Esophagus (tissue), 2 donors: ENCODE measurements around the gene TMEM272. TPM values are rescaled to one million over a fixed set of nuclear protein-coding genes. Genes with fewer than 3 reads are reported as not detected.

Experiments
- H3K27ac ChIP-seq, 2 donors: one replicate each; pipeline ENCODE4 v1.5.1; 2013; ENCODE audit warnings: low read depth in 2 of 2, mild to moderate bottlenecking in 2 of 2, inconsistent platforms in 1 of 2, low read length in 1 of 2, moderate library complexity in 1 of 2
- H3K27me3 ChIP-seq, 2 donors: one replicate each; pipeline ENCODE4 v1.6.1; 2013; ENCODE audit warnings: low read length in 2 of 2, control low read depth in 1 of 2, mild to moderate bottlenecking in 1 of 2; ENCODE audit not compliant: insufficient read depth in 2 of 2, control insufficient read depth in 1 of 2
- H3K36me3 ChIP-seq, 2 donors: one replicate each; pipeline ENCODE4 v1.6.1; 2013; ENCODE audit warnings: low read length in 1 of 2; ENCODE audit not compliant: control insufficient read depth in 2 of 2, insufficient read depth in 2 of 2
- H3K4me1 ChIP-seq, 2 donors: one replicate each; pipeline ENCODE4 v1.6.1; 2013; ENCODE audit warnings: low read length in 1 of 2; ENCODE audit not compliant: control insufficient read depth in 2 of 2, insufficient read depth in 2 of 2
- H3K4me3 ChIP-seq, 2 donors: one replicate each; pipeline ENCODE4 v1.5.1; 2013; ENCODE audit warnings: low read length in 2 of 2, mild to moderate bottlenecking in 2 of 2, low read depth in 1 of 2, moderate library complexity in 1 of 2
- H3K9me3 ChIP-seq, 2 donors: one replicate each; pipeline ENCODE4 v1.6.1; 2013; ENCODE audit warnings: mild to moderate bottlenecking in 2 of 2, low read depth in 1 of 2, low read length in 1 of 2, moderate library complexity in 1 of 2; ENCODE audit not compliant: control insufficient read depth in 2 of 2, insufficient read depth in 1 of 2
- WGBS, 2 donors: extraction: QIAGEN DNeasy Blood & Tissue Kit; methylation state at CpG; one replicate each; pipeline ENCODE4 v1.1.7; 2013; 5-methylcytosine and 5-hydroxymethylcytosine counted together
- polyA plus RNA-seq, 2 donors: library from polyadenylated mRNA; stranded (reverse); fragments of 200-250 nt; gene quantifications; one replicate each; pipeline ENCODE4 v1.2.3, GENCODE V29; 2013
- donor health status: healthy with polysubstance abuse.
- donor health status: Bipolar disorder and iron deficiency.

The TMEM272 gene
- polyA plus RNA-seq, 2 donors = not detected

DNA sequence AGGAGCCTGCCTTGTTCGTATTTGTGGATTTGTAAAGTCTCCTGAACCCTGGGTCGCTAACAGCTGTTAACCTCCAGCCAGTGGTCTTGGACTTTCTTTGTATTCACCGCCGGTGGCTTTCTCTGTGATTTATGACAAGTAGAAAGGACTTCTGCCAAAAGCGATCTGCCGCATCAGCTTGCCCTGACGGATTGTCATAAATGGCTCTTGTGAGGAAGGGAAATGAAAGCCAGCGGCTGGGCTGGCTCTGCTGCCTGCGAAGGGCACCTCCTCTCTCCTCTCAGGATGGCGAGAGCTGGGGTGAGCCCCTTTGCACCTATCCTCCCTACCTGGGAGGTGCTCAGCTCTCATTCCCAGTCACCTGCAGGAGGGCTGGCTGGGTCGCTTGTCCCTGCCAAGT is 66.6 kb downstream of the TMEM272 start:
- Histone ChIP-seq H3K9me3 (no peaks in the 10 kb centered on the region), H3K27ac (no peak overlapping the region), H3K4me3 (no peak overlapping the region), H3K4me1 (peaks cover 0 to 3% of the 10 kb centered on the region in 2 donors), H3K36me3 (no peaks in the 10 kb centered on the region), H3K27me3 (no peaks in the 10 kb centered on the region)
- WGBS, 2 donors = 55 to 63% methylated on average over 11 of the region's 11 CpGs

DNA sequence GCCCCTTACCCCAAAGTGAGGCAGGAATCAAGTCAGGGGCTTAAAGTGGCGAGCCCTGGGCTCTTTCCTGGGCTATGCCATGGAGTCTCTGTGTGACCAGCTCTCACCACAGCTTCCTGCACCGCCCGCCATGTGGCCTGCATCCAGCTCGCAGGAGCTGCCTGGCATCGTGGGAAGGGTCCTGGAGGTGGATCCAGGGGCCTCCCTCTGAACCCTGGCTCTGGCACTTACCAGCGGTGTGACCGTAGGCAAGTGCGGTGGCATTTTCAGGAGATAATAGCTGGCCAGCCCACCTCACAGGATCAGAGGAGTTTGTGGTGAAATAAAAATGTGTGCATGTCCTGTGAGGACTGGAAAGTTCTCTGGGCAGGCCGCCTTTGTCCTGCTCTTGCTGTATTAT is 67.1 kb downstream of the TMEM272 start:
- 70 to 85% methylated on average over 9 of the region's 9 CpGs for WGBS, 2 donors
- Histone ChIP-seq H3K27me3 (no peaks in the 10 kb centered on the region), H3K9me3 (no peaks in the 10 kb centered on the region), H3K27ac (no peak overlapping the region), H3K4me1 (peaks cover 0 to 3% of the 10 kb centered on the region in 2 donors), H3K36me3 (no peaks in the 10 kb centered on the region), H3K4me3 (no peak overlapping the region)

DNA sequence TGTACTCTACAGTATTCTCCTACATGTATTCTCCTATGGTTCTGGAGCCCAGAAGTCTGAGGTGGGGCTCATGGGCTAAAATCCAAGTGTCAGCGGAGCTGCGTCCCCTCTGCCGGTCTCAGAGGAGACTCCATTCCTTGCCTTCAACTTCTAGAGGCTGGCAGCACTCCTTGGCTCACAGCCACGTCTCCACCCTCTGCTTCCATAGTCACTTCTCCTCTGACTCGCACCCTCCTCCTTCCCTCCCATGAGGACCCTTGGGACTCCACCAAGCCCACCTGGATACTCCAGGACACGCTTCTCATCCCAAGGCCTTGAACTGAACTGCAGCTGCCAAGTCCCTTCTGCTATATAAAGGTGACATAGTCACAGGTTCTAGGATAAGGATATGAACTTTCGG is 68.8 kb downstream of the TMEM272 start:
- WGBS, 2 donors = 84 to 88% methylated on average over 7 of the region's 7 CpGs
- Histone ChIP-seq H3K27me3 (no peaks in the 10 kb centered on the region), H3K9me3 (no peaks in the 10 kb centered on the region), H3K36me3 (no peaks in the 10 kb centered on the region), H3K4me3 (no peak overlapping the region), H3K27ac (no peak overlapping the region), H3K4me1 (peaks cover 0 to 2% of the 10 kb centered on the region in 2 donors)

DNA sequence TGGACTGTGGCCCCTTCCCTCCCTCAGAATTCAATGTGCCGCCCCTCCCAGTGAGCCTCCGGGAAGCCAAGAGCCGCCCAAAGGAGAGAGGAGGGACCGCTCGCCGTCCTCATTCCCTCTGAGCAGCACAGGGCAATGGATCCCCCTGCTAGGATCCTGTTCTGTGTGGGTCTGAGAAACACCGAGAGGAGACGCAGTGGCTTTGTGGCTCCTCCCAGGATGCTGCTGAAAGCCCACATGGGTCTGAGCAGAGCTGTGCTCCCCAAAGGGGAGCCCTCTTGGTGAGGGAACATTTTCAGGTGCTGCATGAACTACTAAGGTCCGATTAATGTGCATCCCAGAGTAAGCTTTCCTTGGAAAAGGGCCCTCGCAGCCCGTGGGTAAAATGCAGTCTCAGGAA is 71.5 kb downstream of the TMEM272 start:
- Histone ChIP-seq H3K36me3 (no peaks in the 10 kb centered on the region), H3K27ac (no peak overlapping the region), H3K27me3 (no peaks in the 10 kb centered on the region), H3K4me1 (peaks cover 0 to 5% of the 10 kb centered on the region in 2 donors), H3K4me3 (no peak overlapping the region), H3K9me3 (no peaks in the 10 kb centered on the region)
- 91 to 92% methylated on average over 11 of the region's 11 CpGs for WGBS, 2 donors

DNA sequence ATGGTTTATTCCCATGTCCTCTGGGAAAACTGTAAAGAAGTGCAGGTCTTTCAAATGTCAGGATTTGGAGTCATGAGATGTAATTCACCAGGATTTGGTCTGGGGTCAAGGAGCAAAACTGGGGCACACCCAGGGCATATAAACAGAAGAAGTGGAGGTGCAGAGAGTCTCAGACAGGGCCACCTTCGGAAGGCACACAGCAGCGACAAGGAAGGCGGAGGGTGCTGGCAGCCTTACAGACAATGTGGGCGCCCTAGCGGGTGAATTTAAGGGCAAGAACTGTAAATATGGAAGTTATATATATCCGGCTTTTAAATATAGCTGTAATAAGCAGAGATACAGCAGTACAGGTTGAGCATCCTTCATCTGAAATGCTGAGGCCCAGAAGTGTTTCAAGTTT is 72.2 kb downstream of the TMEM272 start:
- Histone ChIP-seq H3K36me3 (no peaks in the 10 kb centered on the region), H3K27me3 (no peaks in the 10 kb centered on the region), H3K27ac (no peak overlapping the region), H3K9me3 (no peaks in the 10 kb centered on the region), H3K4me1 (peaks cover 0 to 5% of the 10 kb centered on the region in 2 donors), H3K4me3 (no peak overlapping the region)
- WGBS, 2 donors = 84 to 89% methylated on average over 6 of the region's 6 CpGs

DNA sequence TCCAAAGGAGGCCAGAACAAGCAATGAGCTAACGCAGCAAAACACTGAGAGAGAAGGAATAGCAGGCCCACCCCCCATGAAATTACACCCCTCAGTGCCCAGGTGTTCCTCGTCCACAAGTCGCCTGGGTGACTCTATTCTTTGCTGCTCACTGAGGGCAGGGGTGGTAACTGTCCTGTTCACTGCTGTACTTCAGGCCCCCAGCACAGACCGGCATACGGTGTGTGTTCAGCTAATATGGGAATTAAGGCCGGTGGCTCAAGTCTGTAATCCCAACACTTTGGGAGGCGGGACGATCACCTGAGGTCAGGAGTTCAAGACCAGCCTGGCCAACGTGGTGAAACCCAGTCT is 72.9 kb downstream of the TMEM272 start:
- Histone ChIP-seq H3K36me3 (peaks cover 0 to 2% of the 10 kb centered on the region in 2 donors), H3K27ac (no peak overlapping the region), H3K4me1 (peaks cover 0 to 5% of the 10 kb centered on the region in 2 donors), H3K27me3 (no peaks in the 10 kb centered on the region), H3K4me3 (no peak overlapping the region), H3K9me3 (no peaks in the 10 kb centered on the region)
- 73 to 88% methylated on average over 9 of the region's 9 CpGs for WGBS, 2 donors

DNA sequence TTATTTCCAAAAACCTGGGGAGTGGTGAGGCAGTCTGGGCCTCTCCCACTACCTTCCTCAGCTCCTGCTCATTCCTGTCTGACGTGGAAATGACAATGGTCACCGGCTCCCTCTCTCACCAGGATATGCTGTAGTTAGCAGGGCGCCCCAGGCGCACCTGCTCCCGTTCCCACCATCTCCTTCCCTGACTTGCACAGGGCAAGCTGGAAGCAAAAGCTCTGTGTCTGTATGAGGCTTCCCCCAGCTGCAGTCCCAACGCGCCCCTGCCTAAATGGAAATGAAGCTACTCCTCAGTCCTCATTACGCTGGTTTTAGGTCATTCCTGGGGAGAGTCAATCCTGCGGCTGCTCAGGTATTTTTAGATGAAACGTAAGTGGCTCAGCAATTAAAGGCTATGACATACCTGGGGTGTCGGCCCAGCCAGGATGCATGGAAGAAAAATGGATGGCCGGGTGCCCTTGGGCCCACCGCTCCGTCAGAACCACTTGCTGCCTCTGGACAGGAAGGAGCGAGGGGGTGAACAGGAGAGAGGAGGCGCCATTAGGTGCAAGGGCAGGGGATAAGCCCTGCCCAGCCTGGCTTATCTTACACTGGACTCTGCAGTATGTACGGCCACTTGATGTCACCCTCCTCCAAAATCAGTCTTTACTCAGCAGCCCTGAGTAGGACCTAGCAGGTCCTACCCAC is 73.4 kb downstream of the TMEM272 start:
- no peaks in the 10 kb centered on the region for H3K9me3 ChIP-seq
- H3K36me3 ChIP-seq = peaks cover 0 to 5% of the 10 kb centered on the region in 2 donors
- H3K4me3 ChIP-seq = no peak overlapping the region
- peaks cover 0 to 5% of the 10 kb centered on the region in 2 donors for H3K4me1 ChIP-seq
- H3K27me3 ChIP-seq = no peaks in the 10 kb centered on the region
- no peak overlapping the region for H3K27ac ChIP-seq
- WGBS, 2 donors = 70 to 90% methylated on average over 17 of the region's 17 CpGs

DNA sequence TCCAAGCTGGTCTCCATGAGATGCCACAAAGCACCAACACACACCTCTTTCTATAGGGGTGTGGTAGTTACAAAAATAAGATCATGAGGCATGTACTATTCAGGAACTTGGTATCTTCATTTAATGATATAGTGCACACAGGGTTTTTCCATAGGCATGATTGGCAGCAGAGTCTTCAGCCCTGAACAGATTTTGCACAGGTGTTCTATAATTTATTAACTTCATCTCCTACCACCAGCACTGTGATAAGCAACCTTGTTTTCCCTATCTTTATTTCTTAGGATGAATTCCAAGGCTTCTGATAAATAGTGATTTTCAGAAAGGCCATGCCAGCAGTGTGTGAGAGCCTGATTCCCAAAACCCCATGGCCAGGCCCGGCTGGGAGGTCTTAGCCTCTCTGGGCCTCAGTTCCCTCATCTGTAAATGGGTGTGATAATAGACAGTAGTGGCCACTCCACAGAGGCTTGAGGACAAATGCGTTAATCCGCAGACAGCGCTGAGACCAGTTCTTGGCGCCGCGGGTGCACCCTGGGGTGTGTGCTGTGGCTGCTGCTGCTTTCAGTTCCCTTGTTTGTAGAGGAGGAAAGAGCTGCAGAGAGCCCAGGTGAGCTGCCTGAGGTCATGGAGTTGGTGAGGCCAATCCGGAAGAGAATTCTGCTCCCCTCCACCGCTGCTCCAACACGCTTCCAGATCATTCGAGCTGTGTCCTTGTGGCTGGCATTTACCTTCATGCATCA is 74.1 kb downstream of the TMEM272 start:
- H3K27ac ChIP-seq = no peak overlapping the region
- H3K9me3 ChIP-seq = no peaks in the 10 kb centered on the region
- WGBS, 2 donors = 70 to 88% methylated on average over 11 of the region's 11 CpGs
- H3K36me3 ChIP-seq = peaks cover 0 to 9% of the 10 kb centered on the region in 2 donors
- no peaks in the 10 kb centered on the region for H3K27me3 ChIP-seq
- H3K4me1 ChIP-seq = peaks cover 0 to 5% of the 10 kb centered on the region in 2 donors
- H3K4me3 ChIP-seq = no peak overlapping the region

DNA sequence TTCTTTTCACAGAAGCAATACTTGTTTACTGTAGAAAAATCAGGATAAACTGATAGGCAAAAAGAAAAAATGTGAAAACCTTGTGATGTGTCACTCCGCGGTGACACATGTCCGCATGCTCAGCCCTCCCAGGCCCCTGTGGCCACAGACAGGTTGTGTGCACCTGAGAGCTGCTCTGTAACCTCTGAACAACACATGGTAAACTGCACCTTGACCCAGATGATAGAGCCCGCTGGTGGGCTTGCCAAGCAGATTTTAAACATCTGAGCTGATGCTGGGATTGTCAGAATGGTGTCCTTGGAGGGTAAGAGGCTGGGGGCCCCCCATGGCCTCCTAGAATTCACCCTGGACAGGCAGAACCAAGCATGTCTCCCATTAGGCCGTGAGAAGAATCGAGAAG is 74.8 kb downstream of the TMEM272 start:
- Histone ChIP-seq H3K4me1 (peaks cover 0 to 5% of the 10 kb centered on the region in 2 donors), H3K27ac (no peak overlapping the region), H3K27me3 (no peaks in the 10 kb centered on the region), H3K9me3 (no peaks in the 10 kb centered on the region), H3K4me3 (no peak overlapping the region), H3K36me3 (peaks cover 0 to 9% of the 10 kb centered on the region in 2 donors)
- WGBS, 2 donors = 87 to 93% methylated on average over 6 of the region's 6 CpGs
